ENCODE data around the gene MICAL2. TPM values are rescaled to one million over a fixed set of nuclear protein-coding genes. Genes with fewer than 3 reads are reported as not detected.

The MICAL2 gene
- total RNA-seq, 4 donors from 2014 or later: 27.4 to 63.6 (median 51.9) TPM

- TF ChIP-seq, protein P1, sequence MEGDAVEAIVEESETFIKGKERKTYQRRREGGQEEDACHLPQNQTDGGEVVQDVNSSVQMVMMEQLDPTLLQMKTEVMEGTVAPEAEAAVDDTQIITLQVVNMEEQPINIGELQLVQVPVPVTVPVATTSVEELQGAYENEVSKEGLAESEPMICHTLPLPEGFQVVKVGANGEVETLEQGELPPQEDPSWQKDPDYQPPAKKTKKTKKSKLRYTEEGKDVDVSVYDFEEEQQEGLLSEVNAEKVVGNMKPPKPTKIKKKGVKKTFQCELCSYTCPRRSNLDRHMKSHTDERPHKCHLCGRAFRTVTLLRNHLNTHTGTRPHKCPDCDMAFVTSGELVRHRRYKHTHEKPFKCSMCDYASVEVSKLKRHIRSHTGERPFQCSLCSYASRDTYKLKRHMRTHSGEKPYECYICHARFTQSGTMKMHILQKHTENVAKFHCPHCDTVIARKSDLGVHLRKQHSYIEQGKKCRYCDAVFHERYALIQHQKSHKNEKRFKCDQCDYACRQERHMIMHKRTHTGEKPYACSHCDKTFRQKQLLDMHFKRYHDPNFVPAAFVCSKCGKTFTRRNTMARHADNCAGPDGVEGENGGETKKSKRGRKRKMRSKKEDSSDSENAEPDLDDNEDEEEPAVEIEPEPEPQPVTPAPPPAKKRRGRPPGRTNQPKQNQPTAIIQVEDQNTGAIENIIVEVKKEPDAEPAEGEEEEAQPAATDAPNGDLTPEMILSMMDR (IDR thresholded peaks at IDR 0.05): peak; percentile 22 to 81 (median 66)
- TF ChIP-seq POLR2A (IDR thresholded peaks at IDR 0.05): peak in 1 of 2 donors; percentile 52
- peaks cover 48 to 49% of the 10 kb centered on the region in 2 donors for H3K4me1 ChIP-seq
- 55 to 66% methylated on average over 12 to 13 of the region's 13 CpGs for WGBS, 2 donors
Measured at GRCh38 chr11:12235947-12236743, 125.8 kb downstream of the MICAL2 start.

DNA sequence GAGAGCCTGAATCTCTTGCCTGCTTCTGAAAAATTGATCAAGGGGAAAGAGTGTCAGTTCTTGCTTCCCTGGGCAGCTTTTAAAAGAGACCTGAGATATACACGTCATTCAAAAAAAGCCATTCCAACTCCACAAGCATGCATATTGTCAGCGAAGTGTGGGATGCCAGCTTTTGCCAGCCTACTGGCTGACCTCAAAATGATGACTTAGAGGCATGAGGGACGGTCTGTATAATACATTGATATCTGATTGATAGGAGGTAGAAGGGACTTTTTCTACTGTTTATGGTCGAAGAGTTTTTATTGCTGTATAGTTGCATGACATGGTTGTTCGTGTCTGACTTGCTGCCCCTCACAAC lies 126.3 kb downstream of the MICAL2 start:
- intact Hi-C loops (cut with DNase I): loop anchor here (5.0 to 10.0 kb wide), 2 partner anchors 122 to 179 kb away; partner anchors contain the start of gene MICAL2
- H3K27me3 ChIP-seq: no peaks in the 10 kb centered on the region
- peak overlapping the region in 2 of 3 donors; percentile 41 to 94 for H3K27ac ChIP-seq
- H3K9me3 ChIP-seq: no peaks in the 10 kb centered on the region
- peaks cover 0 to 2% of the 10 kb centered on the region in 2 donors for H3K36me3 ChIP-seq
- H3K4me3 ChIP-seq (replicated peaks in 1 of 3): no peak overlapping the region
- WGBS, 2 donors: 63 to 69% methylated on average over 5 of the region's 5 CpGs
- H3K4me1 ChIP-seq: peaks cover 48 to 49% of the 10 kb centered on the region in 2 donors
- no peak for DNase-seq
- TF ChIP-seq, protein P1 (IDR thresholded peaks at IDR 0.05): peak in 1 of 6 experiments; percentile 2
- no peak for TF ChIP-seq POLR2A (IDR thresholded peaks at IDR 0.05)

More at GRCh38 chr11:12235947-12236743, 125.8 kb downstream of the MICAL2 start:
- no peaks in the 10 kb centered on the region for H3K9me3 ChIP-seq
- peaks cover 0 to 5% of the 10 kb centered on the region in 2 donors for H3K36me3 ChIP-seq
- no peak overlapping the region for H3K4me3 ChIP-seq (replicated peaks in 1 of 3)
- H3K27ac ChIP-seq: peak overlapping the region in 2 of 3 donors; percentile 41 to 94
- intact Hi-C loops (cut with DNase I): loop anchor here (5.0 to 10.0 kb wide), 2 partner anchors 121 to 179 kb away; partner anchors contain the start of gene MICAL2
- no peaks in the 10 kb centered on the region for H3K27me3 ChIP-seq
- DNase-seq: no peak

DNA sequence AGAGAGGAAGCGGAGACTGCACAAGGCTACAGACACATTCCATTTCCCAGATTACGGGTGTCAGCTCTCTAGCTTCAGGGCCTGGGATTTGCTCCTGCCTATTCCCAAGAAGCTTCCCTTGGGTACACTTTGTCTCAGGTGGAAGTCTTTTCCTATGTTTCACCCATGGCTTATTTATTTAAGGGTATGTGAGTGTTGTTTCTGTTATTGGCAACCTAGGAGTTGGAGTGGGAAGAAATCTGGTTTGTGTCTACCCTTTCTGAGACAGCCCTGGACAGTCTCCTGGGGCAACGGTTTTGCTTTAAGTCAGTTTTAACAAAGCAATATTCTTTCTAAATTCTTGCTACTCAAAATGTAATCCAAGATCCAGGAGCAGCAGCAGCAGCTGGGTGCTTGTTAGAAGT lies 127.0 kb downstream of the MICAL2 start:
- H3K9me3 ChIP-seq: no peaks in the 10 kb centered on the region
- TF ChIP-seq POLR2A (IDR thresholded peaks at IDR 0.05): peak in 1 of 2 donors; percentile 7
- TF ChIP-seq, protein P1 (IDR thresholded peaks at IDR 0.05): no peak
- H3K4me3 ChIP-seq (replicated peaks in 1 of 3): no peak overlapping the region
- no peaks in the 10 kb centered on the region for H3K36me3 ChIP-seq
- no peaks in the 10 kb centered on the region for H3K27me3 ChIP-seq
- peaks cover 48 to 49% of the 10 kb centered on the region in 2 donors for H3K4me1 ChIP-seq
- intact Hi-C loops (cut with DNase I): loop anchor here (5.0 to 10.0 kb wide), 2 partner anchors 123 to 180 kb away; partner anchors contain the start of gene MICAL2
- peak; percentile 26 to 32 for DNase-seq
- 47 to 59% methylated on average over 3 of the region's 3 CpGs for WGBS, 2 donors
- peak overlapping the region; percentile 41 to 94 (median 67) for H3K27ac ChIP-seq

DNA sequence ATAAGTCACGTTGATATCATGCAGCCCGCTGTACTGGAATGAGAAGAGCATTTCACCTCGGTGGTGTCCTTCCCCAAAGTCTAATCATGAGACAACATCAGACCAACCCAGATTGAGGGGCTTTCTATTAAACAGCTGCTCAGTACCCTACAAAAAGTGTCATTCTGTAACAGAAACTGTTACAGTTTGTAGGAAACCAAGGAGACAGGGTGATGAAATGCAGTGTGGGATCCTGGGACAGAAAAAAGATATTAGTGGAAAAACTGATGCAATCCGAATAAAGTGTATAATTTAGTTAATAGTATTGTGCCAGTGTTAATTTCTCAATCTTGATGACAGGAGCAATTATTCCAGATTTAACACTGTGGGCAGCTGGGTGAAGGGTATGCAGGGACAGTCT lies 128.0 kb downstream of the MICAL2 start:
- DNase-seq: no peak
- WGBS, 2 donors: 75 to 82% methylated on average over 4 of the region's 4 CpGs
- Histone ChIP-seq H3K36me3 (no peaks in the 10 kb centered on the region), H3K9me3 (no peaks in the 10 kb centered on the region), H3K27me3 (no peaks in the 10 kb centered on the region), H3K4me3 (replicated peaks in 1 of 3) (no peak overlapping the region), H3K27ac (peak overlapping the region; percentile 41 to 94 (median 67)), H3K4me1 (peaks cover 49 to 50% of the 10 kb centered on the region in 2 donors)
- intact Hi-C loops (cut with DNase I): loop anchor here (5.0 to 10.0 kb wide), 2 partner anchors 124 to 181 kb away; partner anchors contain the start of gene MICAL2
- TF ChIP-seq, protein P1 (IDR thresholded peaks at IDR 0.05): no peak
- no peak for TF ChIP-seq POLR2A (IDR thresholded peaks at IDR 0.05)

Data from thyroid gland (tissue), 4 donors.